ENCODE data around the gene MMAB.

Gene MMAB

DNA sequence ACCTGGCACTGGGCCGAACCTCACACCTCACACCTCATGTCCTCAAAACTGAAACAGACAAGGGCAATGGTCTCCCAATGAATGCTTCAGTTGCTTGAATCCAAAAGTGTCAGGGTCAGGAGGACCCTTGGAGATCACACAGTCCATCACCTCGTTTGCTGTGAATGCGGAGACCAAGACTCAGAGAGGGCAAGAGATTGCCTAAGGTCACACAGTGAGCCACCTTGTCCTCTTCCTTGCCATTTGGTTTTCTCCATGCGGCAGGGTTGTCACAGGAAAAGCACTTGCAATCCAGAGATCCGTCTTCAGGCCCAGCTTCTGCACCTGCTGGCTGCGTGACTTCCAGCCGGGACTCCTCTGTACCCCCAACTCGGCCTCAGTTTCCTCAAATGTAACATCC, 28.3 kb upstream of the MMAB start:
- no peak for DNase-seq

DNA sequence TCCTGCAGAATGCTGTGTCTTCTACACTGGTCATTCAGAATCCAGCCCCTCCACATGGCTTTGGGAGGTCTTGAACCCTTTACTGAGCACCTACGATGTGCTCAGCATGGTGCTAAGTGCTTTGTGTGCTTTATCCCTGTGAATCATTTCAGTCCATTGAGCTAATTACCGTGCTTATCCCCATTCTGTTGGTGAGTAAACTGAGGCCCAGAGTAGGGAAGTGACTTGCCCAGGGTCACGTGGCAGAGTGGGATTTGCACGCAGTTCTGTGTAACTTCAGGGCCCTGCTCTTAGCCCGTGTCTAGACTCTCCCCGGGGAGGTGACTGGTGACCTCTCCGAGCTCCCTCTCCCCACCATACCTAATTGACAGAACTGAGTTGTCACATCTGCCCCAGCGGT, 27.7 kb upstream of the MMAB start:
- no peak for DNase-seq

DNA sequence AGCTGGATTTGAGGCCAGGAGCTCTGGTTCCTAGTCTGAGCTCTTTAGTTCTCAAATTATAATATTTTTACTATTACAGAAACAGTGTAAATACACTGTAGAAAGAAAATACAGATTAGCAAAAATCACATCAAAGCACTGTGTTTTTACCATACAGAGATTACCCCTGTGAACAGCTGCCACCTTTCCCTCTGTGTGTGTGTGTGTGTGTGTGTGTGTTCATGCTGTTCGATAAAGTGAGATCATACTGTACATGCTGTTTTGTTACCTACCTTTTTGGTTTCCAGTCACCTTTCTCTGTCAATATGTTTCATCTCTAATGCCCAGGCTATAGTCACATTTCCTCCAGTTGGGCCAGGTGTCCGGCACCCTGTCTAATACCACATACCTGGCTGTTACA, 27.2 kb upstream of the MMAB start:
- no peak for DNase-seq

DNA sequence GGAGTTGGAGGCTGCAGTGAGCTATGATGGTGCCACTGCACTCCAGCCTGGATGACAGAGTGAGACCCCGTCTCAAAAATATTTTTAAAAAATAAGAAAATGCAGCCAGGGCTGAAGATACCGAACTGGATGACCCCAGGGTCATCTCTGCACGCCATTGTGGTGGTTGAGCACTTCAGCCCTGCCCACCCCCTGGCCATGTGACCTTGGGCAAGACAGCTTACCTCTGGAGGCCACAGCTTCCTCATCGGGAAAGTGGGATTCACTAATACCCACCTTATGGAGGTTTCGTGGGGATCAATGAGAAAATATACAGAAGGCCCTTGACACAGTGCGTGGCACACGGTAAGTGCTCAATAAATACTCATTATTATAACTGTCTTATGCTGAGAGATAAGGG, 25.8 kb upstream of the MMAB start:
- DNase-seq, result no peak

DNA sequence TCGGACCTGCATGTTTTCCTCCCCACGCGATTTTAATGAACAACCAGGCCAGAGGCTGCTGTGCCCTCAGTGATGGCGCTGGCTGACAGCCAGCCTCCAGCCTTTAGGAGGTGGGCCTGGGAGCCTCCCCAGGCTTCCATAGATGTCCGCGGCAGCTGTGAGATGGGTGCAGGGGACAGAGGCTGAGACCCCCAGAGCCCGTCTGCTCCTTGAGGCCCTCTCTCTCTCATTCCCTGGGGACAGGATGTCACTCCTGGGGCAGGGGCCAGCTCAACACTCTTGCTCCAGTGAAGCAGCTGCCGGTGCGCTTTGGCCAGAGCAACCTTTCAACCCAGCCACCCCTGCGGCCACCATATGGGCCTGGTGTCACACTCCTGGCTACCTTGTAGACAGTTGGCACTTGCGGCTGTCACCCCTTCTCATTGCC, 25.1 kb upstream of the MMAB start:
- DNase-seq, result no peak

DNA sequence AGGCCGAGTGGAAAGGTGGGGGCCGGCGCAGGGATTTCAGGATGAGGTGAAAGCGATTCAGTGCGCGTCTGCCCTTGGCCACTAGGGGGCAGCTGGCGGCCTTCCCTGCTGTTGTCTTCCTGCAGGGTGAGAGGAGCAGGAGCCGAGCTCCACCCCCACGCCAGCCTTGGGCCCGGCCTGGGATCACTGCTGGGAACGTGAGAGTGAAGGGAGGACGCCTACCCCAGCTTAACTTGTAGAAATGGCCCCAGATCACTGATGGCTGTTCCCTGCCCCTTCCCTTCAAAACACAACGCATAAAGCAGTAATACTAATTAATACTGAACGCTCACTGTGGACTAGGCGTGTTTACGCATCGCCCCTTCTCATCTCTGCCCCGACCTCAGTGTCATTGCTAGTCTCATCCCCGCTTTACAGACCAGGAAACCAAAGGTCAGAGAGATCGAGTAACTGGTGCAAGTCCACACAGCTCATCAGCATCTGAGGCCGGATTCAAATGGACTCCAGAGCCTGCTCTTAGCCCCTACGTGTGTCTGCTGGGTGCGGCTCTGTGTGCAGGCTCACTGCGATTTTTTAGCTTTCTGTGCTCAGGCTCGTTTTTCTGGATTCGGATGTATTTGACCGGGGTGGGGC, 24.6 kb upstream of the MMAB start:
- no peak for DNase-seq

- no peak for DNase-seq
Measured at GRCh38 chr12:109597414-109597794, 24.1 kb upstream of the MMAB start.

DNA sequence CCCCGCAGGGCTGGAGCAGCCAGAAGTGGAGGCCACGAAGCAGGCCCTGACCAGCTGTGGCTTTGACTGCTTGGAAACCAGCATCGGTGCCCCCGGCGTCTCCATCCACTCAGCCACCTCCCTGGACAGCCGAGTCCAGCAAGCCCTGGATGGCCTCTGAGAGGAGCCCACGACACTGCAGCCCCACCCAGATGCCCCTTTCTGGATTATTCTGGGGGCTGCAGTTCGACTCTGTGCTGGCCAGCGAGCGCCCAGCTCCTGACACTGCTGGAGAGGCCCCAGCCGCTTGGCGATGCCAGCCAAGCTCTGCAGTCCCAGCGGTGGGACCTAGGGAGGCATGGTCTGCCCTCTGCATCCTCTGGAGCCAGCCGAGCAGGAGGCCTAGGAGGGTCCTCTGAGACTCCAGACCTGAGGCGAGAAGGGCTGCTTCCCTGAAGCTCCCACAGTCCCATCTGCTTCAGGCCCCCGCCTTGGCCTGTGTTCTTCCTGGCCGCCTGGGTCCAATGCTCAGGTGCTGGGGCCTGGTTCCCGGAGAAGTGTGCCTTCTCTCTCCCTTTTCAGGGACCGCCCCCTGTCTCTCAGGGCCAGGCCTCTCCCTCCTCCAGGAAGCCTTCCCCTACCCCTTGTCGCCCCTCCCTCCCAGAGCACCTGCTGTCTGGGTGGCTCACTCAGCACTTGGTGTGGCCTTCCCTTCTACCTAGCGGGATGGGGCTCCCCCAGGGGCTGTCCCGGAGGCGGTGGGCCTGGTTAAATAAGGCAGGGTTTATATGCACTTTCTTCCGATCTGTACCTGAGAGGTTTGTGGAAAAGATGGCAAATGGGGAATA, 23.3 kb upstream of the MMAB start:
- no peak for DNase-seq

GRCh38 chr12:109595321-109595902, 22.1 kb upstream of the MMAB start:
- no peak for DNase-seq

- no peak for DNase-seq
Measured at GRCh38 chr12:109594556-109595317, 21.4 kb upstream of the MMAB start.

DNA sequence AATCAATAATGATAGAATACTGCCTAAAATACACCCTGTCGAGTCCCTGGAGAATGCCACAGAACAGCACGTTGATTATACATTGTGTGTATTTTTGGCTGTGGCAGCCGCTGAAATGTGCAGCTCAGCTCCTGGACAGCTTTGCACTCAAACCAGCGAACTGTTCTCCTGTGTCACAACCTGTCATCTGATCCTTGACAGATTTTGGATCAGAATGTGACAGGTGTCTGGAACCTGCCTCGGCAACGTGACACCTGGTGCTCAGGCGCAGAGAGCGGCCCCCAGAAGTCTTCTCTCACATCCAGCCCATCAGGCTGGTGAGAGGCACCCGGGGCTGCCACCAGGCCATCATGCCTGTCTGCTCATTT, 19.6 kb upstream of the MMAB start:
- DNase-seq, result no peak

DNA sequence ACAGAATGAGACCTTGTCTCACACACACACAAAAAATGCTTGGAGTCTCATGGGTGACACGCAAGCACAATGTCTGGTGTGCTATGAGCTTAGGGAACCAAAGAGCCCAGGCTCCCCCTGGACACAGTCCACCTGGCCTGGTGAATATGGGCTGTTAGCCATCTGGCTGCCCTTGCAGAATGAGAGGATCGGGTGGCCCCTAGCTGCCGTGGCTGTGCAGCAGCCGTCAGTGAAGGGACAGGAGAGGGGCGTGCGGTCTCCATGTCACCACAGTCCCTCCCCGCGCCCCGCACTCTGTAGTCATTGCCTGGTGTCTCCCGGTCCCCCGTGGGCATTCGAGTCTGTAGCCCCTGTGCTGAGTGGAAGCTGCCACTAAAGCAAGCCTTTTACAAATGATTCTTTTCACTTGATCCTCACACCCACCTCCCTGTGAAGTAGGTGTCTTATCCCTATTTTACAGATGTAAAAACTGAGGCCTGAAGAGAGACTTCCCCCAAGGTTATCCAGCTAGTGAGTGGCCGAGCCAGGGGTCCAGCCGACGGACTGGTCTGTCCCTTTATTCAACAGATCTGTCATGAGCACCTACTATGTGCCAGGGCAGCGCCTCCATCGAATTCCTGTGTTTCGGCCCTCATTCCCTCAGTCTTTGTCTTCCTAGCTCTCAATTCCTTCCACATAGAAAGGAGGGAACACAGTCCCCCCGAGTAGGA, 19.0 kb upstream of the MMAB start:
- no peak for DNase-seq

DNA sequence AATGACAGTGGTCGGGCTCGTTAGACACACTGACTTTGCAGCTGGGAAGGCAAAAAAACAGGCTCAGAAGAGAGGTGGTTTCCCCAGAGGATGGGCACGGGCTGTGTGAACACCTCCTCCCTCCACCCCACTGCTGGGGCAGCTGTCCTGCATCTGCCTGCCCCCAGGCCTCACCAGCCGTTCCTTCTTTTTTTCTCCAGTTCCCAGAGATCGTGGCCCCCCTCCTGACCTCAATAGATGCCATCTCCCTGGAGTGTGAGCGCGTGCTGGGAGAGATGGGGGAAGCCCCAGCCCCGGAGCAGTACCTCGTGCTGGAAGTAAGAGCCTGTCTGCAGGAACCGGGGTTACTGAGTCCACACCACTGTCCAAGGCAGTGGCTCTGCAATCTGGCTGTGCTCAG, 17.7 kb upstream of the MMAB start:
- no peak for DNase-seq

DNA sequence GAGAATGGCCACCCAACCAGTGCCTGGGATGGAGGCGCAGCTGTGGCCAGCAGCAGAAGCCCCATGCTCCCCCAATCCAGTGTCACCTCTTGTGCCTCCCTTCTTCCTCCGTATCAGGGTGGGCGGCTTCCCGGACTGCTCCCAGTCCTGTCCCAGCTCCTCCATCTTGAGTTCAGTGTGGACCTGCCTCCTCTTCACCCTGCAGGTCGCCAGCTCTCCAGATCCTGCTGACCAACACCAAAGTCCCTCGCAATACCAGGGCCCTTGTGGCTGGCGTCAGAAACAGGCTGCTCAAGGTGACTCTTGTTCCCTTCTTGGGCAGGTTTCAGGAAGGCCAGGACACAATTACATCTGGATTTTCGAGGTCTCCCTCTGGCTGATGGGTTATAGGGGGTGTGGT, 17.3 kb upstream of the MMAB start:
- DNase-seq, result no peak

GRCh38 chr12:109589691-109590245, 16.5 kb upstream of the MMAB start:
- DNase-seq, result no peak

GRCh38 chr12:109589240-109589590, 15.9 kb upstream of the MMAB start:
- no peak for DNase-seq

DNA sequence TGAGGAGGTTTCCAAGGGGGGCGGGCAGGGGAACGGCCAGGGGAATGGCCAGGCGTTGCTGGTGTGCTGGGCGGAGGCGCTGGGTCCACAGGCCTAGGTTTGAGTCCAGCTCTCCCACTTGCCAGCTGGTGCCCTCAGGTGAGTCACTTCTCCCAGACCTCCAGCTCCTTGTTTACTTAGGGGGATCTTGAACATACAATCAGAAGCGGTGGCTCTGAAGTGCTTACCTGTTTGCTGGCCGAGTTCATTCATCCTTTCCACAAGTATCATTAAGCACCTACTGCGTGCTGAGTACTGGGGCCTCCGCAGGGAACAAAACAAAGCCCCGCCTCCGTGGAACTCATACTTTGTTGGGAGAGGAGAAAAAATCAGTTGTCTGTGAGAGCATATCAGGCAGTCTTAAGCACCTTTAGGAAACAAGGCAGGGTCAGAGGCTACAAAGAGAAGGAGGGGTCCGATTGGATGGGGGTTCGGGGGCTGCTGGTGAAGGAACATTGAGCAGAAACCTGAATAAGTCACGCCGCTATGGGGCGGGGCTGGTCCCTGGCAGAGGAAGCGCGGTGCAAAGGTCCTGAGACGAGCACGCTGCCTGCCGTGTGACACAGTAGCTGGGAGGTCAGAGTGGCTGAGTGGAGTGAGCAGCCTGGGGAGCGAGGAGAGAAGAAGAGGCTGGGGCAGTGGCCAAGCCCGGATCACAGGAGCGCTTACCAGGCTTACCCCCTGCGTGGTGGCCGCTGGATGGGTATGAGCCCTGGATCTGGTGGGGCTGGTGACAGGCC, 15.3 kb upstream of the MMAB start:
- DNase-seq, result no peak

DNA sequence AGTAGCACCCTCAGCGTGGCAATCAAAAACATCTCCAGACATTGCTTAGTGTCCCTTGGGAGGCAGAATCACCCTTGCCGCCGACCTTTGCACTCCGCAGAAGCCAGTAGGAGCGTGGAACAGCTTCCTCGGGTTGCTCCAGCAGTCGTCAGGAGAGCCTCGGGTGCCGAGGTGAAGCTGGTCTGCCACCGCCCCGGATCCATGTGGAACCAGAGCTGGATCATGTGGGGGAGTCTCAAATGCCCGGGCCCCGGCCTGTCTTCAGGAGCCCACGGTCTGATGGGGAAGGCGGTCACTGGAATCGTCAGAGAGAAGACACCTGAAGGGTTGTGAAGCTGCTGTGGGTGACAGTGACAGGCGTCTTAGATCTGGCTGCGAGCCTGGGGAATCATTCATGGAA, 14.6 kb upstream of the MMAB start:
- no peak for DNase-seq

- DNase-seq, result no peak
Measured at GRCh38 chr12:109586385-109587296, 13.3 kb upstream of the MMAB start.

- no peak for DNase-seq
Measured at GRCh38 chr12:109583733-109584132, 10.4 kb upstream of the MMAB start.

DNA sequence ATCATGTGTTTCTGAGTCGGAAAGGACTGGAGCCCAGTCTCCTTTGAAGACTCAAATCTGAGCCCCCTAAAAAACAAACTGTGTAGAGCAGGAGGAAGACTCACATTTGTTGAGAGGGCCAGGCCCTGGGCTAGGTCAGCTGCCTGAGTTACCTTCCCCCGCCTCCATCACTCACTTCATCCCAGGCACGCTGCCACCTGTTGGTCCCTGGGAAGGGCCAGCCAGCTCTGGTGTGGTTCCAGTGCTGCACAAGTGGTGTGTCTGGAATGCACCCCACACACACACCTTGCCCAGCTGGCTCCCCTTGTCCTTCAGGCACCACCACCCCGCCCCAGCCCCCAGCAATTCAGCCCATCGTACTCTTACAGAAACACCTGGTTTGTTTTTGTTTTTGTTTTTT, 9.3 kb upstream of the MMAB start:
- no peak for DNase-seq

All from DMS79 (cell line).